Measurements from ENCODE around the gene CCDC30. TPM values are rescaled to one million over a fixed set of nuclear protein-coding genes. Genes with fewer than 3 reads are reported as not detected.

The CCDC30 gene
- total and polyA plus RNA-seq, 9 of the 15 experiments (the other 6 are each of a cell fraction or from before 2014, with no cell fraction given) = 0.05 to 0.91 (median 0.24) TPM

DNA sequence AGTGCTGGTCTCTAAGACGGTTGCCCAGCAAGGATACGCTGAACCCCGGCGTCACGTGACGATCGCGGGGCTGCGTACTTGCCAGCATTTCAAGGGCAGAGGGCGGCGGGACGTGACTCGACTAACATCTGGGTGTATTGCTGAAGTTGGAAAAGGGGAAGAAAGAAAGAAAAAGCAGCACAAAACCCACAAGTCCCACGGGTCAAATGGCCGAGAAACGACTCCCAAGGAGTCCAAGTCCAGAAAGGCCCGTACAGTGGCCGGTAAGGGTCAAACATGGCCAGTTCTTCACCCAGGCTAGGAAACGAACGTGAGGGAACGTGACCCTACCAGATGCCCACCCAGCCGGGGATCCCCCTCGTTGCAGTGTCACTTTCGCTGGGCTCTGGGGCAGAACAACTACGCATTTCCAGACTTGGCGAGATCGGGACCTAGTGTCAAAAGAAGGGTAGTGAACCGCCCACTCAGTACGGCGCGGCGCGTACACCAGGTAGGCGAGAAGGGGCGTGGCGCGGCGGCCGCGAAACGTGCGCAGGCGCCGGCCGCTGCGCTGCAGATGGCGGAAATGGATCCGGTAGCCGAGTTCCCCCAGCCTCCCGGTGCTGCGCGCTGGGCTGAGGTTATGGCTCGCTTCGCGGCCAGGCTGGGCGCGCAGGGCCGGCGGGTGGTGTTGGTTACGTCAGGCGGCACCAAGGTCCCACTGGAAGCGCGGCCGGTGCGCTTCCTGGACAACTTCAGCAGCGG, 6.9 kb upstream of the CCDC30 start, which contains the start of the genes PPCS and ZMYND12 (continued):
- TF ChIP-seq, protein P1, sequence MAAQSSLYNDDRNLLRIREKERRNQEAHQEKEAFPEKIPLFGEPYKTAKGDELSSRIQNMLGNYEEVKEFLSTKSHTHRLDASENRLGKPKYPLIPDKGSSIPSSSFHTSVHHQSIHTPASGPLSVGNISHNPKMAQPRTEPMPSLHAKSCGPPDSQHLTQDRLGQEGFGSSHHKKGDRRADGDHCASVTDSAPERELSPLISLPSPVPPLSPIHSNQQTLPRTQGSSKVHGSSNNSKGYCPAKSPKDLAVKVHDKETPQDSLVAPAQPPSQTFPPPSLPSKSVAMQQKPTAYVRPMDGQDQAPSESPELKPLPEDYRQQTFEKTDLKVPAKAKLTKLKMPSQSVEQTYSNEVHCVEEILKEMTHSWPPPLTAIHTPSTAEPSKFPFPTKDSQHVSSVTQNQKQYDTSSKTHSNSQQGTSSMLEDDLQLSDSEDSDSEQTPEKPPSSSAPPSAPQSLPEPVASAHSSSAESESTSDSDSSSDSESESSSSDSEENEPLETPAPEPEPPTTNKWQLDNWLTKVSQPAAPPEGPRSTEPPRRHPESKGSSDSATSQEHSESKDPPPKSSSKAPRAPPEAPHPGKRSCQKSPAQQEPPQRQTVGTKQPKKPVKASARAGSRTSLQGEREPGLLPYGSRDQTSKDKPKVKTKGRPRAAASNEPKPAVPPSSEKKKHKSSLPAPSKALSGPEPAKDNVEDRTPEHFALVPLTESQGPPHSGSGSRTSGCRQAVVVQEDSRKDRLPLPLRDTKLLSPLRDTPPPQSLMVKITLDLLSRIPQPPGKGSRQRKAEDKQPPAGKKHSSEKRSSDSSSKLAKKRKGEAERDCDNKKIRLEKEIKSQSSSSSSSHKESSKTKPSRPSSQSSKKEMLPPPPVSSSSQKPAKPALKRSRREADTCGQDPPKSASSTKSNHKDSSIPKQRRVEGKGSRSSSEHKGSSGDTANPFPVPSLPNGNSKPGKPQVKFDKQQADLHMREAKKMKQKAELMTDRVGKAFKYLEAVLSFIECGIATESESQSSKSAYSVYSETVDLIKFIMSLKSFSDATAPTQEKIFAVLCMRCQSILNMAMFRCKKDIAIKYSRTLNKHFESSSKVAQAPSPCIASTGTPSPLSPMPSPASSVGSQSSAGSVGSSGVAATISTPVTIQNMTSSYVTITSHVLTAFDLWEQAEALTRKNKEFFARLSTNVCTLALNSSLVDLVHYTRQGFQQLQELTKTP (IDR thresholded peaks at IDR 0.05; ENCODE audit: low read depth in 1 of 2, partially characterized antibody in 2 of 2) = no peak
- peak; percentile 49 for TF ChIP-seq HMGN3 (IDR thresholded peaks at IDR 0.05; ENCODE audit: borderline replicate concordance, extremely low read depth, insufficient read length, low read depth, low read length)
- no peak for TF ChIP-seq TAF9B (IDR thresholded peaks at IDR 0.05; ENCODE audit: partially characterized antibody)
- no peak for TF ChIP-seq ZFP1 (CRISPR knock-in tag; IDR thresholded peaks at IDR 0.05)
- no peak for TF ChIP-seq KLF16 (IDR thresholded peaks at IDR 0.05)
- TF ChIP-seq ERF (CRISPR knock-in tag; IDR thresholded peaks at IDR 0.05) = no peak
- TF ChIP-seq, protein P2, sequence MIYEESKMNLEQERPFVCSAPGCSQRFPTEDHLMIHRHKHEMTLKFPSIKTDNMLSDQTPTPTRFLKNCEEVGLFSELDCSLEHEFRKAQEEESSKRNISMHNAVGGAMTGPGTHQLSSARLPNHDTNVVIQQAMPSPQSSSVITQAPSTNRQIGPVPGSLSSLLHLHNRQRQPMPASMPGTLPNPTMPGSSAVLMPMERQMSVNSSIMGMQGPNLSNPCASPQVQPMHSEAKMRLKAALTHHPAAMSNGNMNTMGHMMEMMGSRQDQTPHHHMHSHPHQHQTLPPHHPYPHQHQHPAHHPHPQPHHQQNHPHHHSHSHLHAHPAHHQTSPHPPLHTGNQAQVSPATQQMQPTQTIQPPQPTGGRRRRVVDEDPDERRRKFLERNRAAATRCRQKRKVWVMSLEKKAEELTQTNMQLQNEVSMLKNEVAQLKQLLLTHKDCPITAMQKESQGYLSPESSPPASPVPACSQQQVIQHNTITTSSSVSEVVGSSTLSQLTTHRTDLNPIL (CRISPR knock-in tag; IDR thresholded peaks at IDR 0.05) = no peak
- TF ChIP-seq FOXJ3 (CRISPR knock-in tag; IDR thresholded peaks at IDR 0.05) = no peak
- TF ChIP-seq, protein P3, sequence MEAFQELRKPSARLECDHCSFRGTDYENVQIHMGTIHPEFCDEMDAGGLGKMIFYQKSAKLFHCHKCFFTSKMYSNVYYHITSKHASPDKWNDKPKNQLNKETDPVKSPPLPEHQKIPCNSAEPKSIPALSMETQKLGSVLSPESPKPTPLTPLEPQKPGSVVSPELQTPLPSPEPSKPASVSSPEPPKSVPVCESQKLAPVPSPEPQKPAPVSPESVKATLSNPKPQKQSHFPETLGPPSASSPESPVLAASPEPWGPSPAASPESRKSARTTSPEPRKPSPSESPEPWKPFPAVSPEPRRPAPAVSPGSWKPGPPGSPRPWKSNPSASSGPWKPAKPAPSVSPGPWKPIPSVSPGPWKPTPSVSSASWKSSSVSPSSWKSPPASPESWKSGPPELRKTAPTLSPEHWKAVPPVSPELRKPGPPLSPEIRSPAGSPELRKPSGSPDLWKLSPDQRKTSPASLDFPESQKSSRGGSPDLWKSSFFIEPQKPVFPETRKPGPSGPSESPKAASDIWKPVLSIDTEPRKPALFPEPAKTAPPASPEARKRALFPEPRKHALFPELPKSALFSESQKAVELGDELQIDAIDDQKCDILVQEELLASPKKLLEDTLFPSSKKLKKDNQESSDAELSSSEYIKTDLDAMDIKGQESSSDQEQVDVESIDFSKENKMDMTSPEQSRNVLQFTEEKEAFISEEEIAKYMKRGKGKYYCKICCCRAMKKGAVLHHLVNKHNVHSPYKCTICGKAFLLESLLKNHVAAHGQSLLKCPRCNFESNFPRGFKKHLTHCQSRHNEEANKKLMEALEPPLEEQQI (IDR thresholded peaks at IDR 0.05) = no peak
- 0 out of 2 replicates have a peak, but pooled peaks have one; percentile 34 for TF ChIP-seq CREB1 (IDR thresholded peaks at IDR 0.05)
- TF ChIP-seq CREB1 (CRISPR knock-in tag; IDR thresholded peaks at IDR 0.05) = no peak
- TF ChIP-seq HOXB6 (CRISPR knock-in tag; IDR thresholded peaks at IDR 0.05; ENCODE audit: borderline replicate concordance) = no peak
- peak; percentile 88 for TF ChIP-seq CXXC5 (CRISPR knock-in tag; IDR thresholded peaks at IDR 0.05)
- TF ChIP-seq MTA3 (IDR thresholded peaks at IDR 0.05; ENCODE audit: borderline replicate concordance) = peak; percentile 94
- TF ChIP-seq TRIM28 (IDR thresholded peaks at IDR 0.05) = no peak
- TF ChIP-seq, protein P4, sequence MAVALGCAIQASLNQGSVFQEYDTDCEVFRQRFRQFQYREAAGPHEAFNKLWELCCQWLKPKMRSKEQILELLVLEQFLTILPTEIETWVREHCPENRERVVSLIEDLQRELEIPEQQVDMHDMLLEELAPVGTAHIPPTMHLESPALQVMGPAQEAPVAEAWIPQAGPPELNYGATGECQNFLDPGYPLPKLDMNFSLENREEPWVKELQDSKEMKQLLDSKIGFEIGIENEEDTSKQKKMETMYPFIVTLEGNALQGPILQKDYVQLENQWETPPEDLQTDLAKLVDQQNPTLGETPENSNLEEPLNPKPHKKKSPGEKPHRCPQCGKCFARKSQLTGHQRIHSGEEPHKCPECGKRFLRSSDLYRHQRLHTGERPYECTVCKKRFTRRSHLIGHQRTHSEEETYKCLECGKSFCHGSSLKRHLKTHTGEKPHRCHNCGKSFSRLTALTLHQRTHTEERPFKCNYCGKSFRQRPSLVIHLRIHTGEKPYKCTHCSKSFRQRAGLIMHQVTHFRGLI (CRISPR knock-in tag; IDR thresholded peaks at IDR 0.05) = no peak
- TF ChIP-seq CTBP1 (IDR thresholded peaks at IDR 0.05; ENCODE audit: borderline replicate concordance) = peak; percentile 60; the same call in 1 of the 2 replicates
- TF ChIP-seq, protein P5, sequence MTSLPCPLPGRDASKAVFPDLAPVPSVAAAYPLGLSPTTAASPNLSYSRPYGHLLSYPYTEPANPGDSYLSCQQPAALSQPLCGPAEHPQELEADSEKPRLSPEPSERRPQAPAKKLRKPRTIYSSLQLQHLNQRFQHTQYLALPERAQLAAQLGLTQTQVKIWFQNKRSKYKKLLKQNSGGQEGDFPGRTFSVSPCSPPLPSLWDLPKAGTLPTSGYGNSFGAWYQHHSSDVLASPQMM (CRISPR knock-in tag; IDR thresholded peaks at IDR 0.05) = no peak
